GF-D8 (cell line): ENCODE measurements around the gene BCHE.

Source experiments
- DNase-seq: peaks from one replicate; lab custom pipeline; 2025; lab: John Stamatoyannopoulos, UW

Gene BCHE

DNA sequence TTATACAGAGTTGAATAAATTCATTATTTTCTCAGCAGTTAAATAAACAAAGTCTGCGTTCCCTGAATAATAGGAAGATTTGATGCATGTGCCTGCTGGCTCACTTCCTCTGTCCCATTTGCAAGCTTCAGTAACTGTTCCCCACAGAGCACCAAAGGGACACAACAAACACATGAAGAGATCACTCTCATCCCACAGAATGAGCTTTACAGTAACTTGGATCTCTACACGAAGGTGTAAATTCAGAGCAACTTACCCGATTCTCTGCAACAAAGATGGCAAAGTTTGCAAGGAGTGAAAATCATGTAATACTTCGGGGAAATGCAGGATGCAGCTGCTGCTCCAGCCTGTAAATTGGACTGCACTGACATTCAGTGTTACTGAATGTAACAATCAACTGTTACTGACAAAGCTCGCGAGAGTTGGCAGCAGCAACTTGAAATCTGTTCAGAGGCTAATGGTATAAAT, at the start of gene BCHE:
TSS of gene BCHE (minus strand) at position 366 of the 468 bp plus-strand sequence. CDS start 6,390 bp downstream, outside the sequence.
- DNase-seq: no peak

GRCh38 chr3:165885558-165886270, 48.5 kb upstream of the BCHE start:
- no peak for DNase-seq

DNA sequence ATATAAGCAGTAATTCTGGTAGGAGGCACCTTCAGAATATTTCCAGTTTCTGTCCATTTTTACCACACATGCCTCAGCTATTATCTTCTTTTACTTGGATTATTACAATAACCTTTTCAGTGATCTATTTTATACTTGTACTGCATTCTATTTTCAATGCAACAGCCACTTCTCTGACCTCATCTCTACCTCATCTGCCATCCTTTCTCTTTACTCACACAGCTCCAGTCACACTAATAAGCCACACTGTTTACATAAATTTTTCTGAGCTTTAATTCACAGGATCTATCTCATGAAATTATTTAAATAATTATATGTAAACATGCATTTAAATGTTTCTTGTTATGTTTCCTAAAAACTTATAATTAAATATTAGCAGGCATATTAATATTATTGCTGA, 47.3 kb upstream of the BCHE start:
- no peak for DNase-seq

DNA sequence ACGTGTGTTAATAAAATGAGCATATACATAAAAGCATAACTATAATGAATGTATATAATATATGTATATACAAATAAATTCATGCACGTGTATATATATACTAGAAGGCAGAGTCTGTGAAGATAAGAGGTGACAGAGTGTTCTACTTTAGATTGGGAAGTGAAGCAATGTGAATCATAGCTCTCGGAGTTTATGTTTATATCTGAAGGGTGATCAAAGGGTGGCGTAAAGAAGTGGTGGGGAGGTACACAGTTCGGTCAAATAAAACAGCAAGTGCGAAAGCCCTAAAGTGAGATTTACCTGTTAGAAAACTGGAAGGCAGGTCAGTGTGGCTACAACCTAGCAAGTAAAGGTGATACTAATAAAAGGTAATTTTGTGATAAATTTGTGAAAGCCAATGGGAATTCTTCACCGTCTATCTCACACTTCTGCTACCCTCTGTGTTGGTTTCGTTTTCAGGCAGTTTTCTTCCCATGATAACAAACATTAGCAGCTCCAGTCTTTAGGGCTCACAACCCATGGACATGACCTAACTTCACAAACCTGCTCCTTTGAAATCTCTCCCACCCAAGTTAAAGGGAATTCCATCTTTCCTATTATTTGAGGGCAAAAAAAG, 46.7 kb upstream of the BCHE start:
- DNase-seq: no peak

DNA sequence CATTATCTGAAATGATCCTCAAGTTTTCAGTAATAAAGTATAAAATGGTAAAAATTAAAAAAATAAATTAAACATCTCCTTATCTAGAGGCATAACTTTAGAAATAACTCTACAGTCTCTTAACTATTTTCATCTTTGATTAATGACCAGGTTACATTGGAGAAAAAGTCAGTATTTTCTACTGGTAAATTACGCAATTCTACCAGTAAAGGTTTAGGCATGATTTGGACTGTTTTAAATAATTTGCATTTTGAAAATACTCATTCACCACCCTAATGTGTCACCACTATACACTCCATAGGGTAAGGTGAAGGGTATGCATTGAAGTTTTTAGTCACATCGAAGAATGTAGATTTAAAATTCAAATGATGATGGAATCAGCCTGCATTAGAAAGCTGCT, 45.9 kb upstream of the BCHE start:
- DNase-seq: no peak

- DNase-seq: no peak
Observed at GRCh38 chr3:165875644-165876043, 38.4 kb upstream of the BCHE start.

DNA sequence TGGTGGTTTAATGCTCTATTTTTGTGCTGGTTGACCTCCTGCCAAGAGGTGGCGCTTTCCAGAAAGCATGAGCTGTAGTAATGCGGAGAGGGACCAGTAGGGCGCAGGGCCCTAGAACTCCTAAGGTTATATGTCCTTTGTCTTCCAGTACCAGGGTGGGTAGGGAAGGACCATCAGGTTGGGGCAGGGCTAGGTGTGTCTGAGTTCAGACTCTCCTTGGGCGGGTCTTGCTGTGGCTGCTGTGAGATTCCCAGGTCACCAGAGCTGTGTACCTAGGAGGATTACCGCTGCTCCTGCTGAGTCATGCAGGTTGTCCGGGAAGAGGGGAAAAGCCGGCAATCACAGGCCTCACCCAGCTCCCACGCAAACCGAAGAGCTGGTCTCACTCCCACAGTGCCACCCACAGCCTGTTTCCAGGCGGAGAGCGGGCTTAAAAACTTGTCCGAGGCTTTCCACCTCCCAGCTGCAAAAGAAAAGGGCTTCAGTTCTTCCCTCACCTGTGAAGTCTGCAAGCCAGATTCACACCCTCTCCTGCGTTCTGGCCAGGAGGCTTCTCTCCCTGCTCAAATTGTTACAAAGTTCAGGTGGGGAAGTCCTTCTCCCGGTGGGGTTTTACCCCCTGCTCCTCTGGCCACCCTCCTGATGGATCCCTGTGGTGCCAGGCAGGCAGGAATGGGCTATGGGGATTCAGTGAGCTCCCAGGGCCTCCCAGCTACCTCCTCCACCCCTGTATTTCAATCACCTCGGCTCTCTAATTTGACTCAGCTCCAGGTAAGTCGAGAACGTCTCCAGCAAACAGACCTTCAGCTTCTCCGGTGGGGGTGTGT, 37.7 kb upstream of the BCHE start:
- DNase-seq: no peak

DNA sequence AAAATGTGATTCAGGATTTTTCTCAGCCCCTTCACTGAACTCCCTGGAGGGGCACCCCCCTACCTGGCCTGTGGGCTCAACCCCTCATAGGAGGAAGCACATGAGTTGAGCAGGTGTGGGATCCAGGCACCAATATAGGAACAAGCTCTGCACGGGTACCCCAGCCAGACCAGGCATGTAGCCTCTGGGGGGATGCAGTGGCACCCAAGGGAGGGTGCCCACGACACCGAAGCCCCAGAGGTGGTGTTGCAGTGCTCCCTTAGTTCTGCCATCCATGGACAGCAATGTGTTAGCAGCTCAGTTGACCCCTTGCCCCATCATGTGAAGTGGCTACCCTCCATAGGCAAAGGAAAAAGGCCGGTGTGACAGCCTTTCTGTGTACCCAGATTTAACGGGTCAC, 30.9 kb upstream of the BCHE start:
- DNase-seq: no peak

- no peak for DNase-seq
Observed at GRCh38 chr3:165859061-165859460, 21.8 kb upstream of the BCHE start.

DNA sequence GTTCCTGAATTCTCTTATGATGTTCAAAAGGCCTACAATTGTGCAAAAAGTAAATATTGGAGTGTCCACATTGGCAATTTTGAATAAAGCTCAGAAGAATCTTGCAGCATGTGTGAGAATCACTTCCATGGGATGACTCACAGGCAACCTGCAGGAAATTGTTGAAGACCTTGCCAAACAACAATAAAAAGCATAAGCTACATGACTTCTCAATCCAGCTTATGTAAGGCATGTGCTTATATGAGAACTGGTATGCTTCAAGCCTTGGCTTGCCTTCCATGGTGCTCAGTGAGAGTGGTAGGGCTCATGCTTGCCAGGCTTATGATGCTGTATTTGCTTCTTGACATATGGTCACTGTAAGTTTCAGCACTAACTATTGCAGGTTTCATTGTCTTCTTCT, 18.4 kb upstream of the BCHE start:
- no peak for DNase-seq

GRCh38 chr3:165854696-165855095, 17.5 kb upstream of the BCHE start:
- no peak for DNase-seq

DNA sequence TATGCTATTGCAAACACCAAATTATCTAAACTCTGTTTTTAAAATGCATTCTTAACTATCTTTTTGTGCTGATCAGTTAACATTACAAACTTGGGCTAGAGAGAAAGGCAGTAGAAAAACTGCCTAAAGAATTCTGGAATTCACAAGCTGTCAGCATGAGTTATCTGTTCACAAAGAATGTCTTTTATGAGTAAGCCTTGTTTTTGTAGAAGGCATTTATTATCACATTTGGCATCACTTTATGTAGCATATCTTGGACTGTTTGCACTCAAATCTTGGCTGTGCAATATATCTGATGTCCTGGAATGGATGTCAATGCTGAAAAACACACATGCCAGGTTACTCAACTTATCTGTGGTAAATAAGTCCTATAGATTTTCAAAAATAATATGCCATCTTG, 15.5 kb upstream of the BCHE start:
- no peak for DNase-seq

- DNase-seq: no peak
Observed at GRCh38 chr3:165852191-165852590, 15.0 kb upstream of the BCHE start.

DNA sequence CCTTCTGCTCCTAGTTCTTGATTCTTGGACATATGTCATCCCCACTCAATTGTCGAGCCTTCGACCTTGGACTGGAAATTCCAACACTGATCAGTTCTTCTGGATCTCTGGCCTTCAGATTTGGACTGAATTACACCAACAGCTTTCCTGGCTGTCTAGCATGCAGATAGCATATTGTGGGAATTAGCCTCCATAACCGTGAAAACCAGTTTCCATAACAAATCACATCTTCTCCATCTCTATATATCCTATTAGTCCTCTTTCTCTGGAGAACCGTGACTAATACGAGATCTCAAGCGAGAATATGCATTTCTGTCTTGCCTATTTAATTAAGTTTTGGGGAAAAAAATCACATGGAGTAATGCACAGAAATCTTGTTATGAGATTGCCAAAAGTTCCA, 8.8 kb upstream of the BCHE start:
- no peak for DNase-seq

- DNase-seq: no peak
Observed at GRCh38 chr3:165839296-165840076, 2.3 kb upstream of the BCHE start.

GRCh38 chr3:165837801-165838200, 578 bp upstream of the BCHE start:
- no peak for DNase-seq

- no peak for DNase-seq
Observed at GRCh38 chr3:165835431-165835830, 1.8 kb downstream of the BCHE start.

DNA sequence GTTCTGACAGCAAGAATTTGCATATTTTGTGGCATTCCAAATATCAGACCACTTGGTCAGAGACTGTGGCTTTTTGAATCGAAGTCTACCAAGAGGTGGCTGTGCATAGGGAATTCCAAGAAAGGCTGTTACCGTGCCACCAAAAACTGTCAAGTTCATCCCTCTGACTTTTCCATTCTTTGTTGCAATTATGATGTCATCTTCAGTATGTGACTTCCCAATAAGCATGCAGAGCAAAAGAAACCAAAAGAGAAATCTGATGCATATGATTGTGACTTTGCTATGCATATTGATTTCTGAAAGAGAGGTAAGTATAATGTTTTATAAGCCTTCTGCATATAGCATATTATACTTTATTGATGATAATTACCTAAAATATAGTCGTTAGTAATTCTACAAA, 6.5 kb downstream of the BCHE start:
- DNase-seq: no peak

DNA sequence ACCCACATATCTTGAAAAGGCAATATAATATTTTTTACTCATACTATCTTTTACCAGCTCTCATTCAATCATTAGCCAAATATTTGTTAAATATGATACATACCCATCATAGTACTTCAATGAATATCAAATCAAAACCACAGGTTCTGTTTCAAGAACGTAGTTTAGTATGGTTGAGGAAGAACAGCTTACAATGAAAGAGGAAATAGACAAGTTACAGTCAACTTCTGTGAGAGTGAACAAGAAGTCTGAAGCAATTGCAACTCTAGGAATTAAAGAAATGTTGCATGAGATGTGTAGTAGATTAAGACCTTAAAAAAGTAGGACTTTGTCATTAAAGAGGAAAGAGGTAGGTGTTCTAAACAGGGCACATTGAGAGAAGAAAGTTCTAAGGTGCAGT, 9.3 kb downstream of the BCHE start:
- no peak for DNase-seq

DNA sequence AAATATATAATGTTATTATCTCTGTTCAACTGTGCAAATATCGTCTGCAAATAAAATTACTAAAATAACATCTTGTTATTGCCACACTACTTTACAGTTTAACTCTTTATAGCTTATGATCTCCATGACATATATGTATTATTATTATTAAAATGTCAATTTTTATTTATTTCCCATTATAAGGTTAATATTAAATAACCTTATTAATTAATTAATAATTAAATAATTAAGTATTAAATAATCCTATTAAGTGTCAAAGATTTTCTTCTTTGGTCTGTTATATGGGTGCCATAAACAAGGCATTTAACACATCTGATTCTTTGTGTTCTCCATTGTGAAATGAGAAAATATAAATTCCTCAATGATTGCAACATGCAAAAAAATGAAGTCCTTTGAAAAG, 10.0 kb downstream of the BCHE start:
- no peak for DNase-seq

DNA sequence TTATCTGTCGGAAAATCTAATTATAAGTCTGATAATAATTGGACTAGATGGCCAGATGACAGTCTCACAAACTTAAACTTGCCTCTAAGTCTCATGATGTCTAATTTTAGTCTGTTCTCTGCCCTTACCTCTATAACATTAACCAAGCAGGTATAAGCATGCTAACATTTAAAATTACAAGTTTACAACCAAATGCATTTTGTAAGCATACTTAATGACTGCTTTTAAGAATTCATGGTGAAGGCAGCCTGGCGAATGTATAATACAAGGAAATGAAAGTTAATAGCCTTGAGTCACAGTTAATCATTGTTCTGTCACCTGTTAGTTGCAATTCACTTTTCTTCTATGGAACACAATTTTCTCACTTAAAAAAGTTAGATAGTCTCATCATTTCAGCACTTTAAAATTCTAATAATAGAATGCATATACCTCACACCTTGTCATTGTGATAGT, 16.5 kb downstream of the BCHE start:
- no peak for DNase-seq

DNA sequence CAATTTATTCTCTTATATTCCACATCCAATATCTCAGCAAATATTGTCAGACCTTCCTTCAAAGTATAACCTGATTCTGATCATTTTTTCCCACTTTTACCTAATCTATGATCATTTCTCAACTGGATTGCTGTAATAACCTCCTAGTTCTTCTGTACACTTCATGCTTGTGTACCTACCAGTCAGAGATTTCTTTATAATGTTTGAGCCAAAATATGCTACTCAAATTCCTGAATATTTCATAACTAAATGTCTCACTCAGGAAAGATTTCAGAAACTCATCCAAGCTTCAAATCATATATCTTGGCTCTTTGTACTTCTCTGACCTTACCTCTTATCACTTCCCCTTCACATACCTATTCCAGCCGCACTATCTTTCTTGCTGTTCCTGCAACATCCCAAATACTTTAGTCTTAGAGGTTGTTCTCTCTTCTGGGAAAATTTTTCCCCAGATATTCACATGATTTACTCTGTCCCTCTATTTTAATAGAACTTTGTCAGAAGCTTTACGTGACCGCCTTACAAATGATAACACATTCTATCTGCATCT, 20.0 kb downstream of the BCHE start:
- no peak for DNase-seq
